NOMO-1 treated with dmso at 0.1 percent for 144 hours (cell line): Measurements from ENCODE around the gene DOCK4.

Source experiments
- DNase-seq: peaks from one replicate; lab custom pipeline; 2025; ENCODE audit not compliant: unreplicated experiment; lab: John Stamatoyannopoulos, UW

Gene DOCK4

GRCh38 chr7:111980725-111981124 lies 225.5 kb downstream of the DOCK4 start:
- no peak for DNase-seq

DNA sequence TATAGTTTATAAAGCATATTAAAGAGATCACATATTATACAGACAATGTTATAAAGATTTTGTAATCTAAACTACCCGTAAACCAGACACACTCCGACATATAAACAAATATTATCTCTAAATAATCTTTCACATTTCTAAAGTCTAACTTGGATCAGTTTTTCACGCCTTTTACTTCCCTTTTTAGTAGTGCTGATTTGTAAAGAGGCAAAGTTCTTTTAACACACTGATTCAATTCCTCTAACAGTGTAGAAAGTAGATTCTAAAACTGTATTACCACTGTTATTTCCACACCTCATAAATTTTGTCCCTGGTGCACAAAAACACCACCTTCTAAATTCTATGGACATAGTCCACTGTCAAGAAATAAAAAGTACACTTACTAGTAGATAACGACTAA lies 230.9 kb downstream of the DOCK4 start:
- DNase-seq: no peak

GRCh38 chr7:111960984-111961383 lies 245.2 kb downstream of the DOCK4 start:
- DNase-seq: no peak

DNA sequence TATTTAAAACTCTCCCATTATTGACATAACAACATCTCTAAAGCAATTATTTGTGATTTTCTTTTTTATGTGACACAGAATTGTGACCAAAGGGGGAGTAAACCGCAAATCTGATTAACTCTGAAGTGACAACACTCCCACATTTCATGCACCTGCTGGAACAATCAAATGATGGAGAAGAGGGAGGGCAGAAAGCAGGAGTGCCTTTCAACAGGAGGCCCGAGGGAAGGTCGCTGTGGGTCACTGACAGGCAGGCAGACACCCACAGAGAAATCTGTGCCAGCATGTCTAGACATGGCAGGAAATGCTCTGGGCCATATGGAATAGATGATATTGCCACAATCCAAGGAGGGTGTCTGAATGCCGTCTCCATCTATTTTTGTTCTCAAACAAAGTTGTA lies 247.3 kb downstream of the DOCK4 start:
- DNase-seq: no peak

DNA sequence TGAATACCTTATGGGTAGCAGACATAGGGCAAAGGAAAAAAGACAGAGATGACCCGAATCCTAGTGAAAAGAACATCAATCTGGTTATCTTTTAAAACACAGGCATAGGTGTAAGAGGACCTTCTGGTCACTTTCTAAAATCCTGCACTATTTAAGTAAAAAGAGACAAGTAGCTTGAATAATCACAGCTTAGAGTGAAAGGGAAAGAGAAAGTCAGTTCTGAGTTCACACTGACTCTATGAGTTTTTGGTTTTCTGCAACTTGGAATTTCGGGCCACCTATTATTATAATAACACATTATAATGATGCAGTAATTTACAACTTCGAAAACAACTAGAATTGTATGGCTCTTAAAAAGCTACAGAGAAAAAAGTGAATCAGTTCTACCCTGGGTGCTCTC lies 247.8 kb downstream of the DOCK4 start:
- DNase-seq: no peak

- DNase-seq: no peak
These were observed 250.6 kb downstream of the DOCK4 start for GRCh38 chr7:111955616-111956015.

GRCh38 chr7:111954474-111955381 lies 251.5 kb downstream of the DOCK4 start:
- DNase-seq: no peak

DNA sequence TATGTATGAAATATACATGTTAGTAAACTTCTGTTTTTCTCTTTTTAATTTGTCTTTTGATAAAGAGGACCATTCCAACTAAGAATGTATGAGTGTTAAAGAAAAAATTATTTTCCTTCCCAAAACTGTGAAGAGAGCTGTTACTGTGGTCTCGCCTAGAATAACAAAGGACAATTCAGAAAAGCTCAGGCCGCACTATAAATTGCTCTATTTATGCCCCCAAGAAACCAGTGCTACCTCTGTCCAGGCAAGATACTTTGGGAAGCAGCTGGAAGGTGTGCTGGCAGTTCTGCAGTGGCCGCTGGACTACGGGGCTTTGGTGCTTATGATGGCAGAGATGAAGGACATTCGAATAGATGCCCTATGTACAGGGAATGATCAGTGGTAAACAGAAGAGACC lies 252.1 kb downstream of the DOCK4 start:
- no peak for DNase-seq

DNA sequence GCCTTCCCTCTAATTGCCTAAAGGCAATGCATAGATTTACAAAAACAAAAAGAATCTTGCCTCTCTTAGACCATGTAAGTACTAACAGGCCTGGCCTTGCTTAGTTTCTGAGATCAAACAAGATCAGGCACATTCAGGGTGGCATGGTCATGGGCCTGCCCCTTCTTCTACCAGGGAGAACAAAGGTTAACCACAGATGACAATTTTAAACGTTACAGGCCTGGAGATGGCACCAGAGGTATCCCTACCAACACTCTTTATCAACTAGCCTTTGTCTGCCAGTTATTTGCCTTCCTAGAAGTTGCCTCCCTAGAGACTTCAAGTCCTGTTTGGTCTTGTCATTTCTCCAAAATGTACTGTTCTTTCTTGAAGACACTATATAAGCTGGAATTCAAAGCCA lies 252.6 kb downstream of the DOCK4 start:
- no peak for DNase-seq

DNA sequence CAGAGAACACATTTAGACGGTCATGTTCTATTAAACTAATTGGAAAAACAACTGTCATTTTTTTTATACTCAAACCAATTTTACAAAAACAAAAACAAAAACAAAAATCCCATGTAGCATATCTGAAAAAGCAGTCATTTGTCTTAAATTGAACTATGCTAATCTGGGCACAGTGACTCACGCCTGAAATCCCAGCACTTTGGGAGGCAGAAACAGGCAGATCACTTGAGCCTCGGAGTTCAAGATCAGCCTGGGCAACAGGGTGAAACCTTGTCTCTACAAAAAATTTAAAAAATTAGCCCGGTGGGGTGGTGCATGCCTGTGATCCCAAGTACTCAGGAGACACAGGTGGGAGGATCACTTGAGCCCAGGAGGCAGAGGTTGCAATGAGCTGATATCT lies 253.4 kb downstream of the DOCK4 start:
- no peak for DNase-seq

DNA sequence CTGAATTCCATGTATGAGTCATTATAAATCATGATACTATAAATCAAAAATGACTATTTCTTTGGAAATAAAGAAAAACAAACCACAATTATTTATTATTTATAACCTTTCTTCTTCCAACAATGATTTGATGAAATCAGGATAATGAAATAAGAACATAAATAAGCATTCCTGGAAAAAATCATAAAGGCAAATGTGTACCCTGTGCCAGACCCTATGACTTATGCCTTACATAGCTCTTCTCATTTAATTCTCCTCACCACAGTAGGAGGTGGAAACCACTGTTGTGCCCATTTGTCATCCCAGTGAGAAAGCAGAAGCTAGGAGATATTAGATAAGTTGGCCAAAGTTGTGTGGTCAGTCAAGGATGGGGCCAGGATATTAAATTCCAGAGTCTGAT lies 255.1 kb downstream of the DOCK4 start:
- no peak for DNase-seq

DNA sequence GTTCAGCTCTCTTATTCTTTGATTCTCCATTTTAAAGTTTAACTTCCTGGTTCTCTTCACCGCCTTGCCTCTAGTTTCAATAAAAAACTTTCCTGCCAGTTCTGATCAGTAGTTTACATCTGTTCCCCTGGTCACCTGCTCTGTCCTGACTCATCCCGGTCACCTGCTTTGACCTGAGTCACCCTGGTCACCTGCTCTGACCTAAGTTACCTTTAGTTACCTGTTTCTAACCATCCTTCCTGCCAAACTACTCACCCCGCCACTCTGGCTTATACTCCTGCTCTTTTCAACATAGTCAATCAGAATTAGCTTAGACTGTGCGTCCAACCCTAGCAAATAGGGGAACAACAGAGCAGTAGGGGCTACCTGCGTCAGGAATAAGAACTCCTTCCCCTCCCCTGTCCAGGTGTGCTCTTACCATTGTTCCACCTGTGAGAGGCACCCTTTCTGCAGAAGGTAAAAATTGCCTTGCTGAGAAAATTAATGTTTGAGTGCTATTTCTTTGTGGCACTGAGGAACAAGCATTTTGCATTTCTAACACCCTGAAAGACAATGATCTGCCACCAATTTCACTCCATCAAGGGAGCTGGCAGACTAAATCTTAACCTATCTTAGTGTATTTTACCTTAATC lies 263.6 kb downstream of the DOCK4 start:
- DNase-seq: no peak

DNA sequence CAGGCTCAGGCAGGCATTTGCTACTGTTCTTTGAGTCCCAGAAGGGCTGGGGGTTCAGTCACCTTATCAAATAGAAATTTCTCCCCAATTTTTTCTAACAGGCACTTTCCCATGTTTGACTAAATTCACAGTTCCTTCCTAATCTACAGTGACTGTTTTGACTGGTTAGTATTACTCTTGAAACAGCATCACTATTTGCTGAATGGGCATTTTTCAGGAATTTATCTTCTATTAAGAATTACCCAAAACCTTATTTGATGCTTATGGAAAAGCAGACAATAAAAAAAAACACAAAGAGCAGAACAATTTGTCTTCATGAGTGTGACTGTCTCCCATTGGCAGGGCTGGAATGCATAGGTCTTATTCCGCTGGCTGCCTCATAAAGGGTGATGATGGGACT lies 269.0 kb downstream of the DOCK4 start:
- no peak for DNase-seq

DNA sequence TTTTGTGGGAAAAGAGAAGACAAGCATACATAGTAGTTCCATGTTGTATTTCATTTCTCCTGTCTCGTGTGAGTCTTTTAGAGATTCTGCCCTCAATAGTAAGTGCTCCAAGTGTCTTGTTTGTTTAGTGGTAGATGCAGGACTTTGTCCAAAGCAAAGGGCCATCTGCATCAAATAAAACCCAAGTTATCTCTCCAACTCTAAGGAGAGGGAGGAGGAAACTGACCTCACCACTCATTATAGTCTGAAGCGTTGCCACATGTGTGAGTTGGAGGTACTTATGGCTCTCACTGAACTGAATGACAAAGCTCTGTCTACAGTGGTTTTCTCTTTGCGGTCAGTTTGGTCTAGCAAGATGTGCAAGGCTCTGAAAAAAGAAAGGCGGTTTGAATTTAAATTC lies 272.6 kb downstream of the DOCK4 start:
- no peak for DNase-seq

DNA sequence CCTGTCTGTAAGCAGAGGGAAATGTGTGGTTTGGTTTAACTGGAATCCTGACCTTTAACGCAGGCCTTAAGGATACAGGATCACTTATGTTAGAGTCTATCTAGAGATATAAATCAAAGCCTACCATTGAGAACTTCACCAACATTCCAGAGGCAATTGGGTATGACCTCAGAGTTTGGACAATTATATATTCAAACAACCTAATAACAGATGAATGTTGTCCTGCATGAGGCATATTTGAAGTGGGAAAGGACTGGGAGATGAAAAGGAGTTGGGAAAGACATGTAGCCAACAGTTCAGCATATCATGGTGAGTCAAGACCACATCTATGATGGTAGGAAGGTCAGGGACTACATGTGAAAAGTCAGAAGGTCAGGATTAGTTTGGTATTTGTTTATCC lies 274.2 kb downstream of the DOCK4 start:
- no peak for DNase-seq

DNA sequence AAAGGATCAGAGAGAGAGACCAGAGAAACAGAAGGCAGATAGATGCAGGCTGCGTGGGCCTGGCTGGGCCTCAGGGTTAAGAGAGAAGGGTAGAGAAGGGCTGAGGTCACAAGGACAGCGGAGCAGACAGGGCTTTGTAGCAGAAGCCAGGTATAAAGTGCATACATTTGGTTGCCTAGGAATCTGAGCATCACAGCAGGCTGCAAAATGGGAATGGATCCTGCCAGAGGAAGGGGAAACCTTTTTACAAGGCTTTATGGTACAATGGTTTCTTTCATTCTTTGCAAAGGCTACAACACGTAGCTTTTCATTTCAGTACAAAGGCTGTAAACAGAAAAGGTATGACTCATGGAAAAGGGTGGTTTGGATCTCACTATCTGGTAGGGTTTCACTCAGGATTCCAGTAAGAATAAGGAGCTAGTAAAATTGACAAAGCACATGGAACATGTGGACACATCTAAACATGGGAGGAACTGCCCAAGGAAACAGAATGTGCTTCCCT lies 275.1 kb downstream of the DOCK4 start:
- no peak for DNase-seq

DNA sequence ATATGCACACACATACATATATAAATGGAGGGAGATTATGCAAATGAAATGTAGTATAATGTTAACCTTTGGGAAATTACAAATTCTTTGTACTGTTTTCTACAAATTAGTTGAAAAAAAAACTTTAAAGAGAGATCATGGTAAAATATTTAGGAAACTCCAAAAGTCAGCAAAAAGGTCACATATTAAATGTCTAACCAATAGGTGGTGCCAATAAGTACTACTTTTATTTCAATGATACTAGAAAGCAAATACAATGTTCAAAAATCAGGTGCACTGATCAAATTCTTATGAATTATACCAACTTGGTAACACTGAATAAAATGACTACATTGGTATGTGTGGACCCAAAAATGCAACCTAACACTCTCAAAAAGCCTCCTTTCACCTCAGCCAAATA lies 276.9 kb downstream of the DOCK4 start:
- DNase-seq: no peak

DNA sequence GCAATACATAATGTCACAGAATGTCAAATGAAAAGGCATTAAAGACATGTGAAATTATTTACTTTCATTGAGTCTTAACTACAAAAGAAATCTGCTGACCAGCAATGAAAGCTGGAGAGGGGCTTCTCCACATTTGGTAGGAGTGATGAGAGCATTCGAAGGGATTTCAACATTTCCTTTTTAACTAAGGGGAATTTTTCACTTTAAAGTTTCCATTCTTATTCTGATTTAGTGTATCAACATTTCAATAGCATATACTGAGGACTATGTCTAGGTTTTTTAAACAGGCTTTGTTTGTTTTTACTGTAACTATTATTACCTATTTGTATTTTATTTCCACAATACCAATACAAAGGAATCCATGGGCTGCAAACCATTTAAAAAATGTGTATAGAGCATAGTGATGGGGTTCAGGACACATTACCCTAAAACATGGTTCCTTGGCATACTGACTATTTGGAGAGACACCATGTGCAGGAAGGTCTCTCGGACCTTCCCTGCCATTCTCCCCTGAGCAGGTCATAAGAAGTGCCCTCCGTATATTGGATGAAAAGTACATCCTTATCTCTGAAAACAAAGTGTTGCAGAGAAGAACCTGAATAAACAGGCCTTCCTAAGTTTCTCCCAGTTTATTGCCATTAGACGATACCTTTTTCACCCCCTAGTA lies 278.7 kb downstream of the DOCK4 start:
- DNase-seq: no peak

DNA sequence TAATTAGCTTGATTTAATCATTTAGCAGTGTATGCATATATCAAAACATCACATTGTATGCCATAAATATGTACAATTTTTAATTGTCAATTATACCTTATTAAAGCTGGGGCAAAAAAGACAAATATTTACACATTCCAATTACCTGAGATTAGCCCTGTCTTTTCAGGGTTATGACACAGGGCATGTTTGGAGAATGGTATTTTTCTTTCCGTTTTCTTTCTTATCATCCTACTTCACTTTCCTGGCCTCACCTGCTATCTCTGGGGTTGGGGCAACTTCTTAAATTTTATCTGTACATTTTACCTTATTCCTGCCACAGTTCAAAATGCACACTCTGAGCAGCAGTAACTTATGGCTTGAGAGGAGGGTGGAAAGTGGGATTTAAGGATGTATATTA lies 285.9 kb downstream of the DOCK4 start:
- DNase-seq: no peak

- DNase-seq: no peak
These were observed 286.5 kb downstream of the DOCK4 start for GRCh38 chr7:111919631-111920179.

- DNase-seq: no peak
These were observed 287.0 kb downstream of the DOCK4 start for GRCh38 chr7:111919164-111919563.

- DNase-seq: no peak
These were observed 287.7 kb downstream of the DOCK4 start for GRCh38 chr7:111918461-111918860.
